Breast epithelium (tissue), 3 donors: ENCODE measurements around the gene BIK.

Source experiments
- POLR2A ChIP-seq: fragments of 450-650 bp; IDR thresholded peaks from one replicate; pipeline ENCODE4 v1.6.1; 2016; ENCODE audit warnings: antibody characterized with exemption, mild to moderate bottlenecking, moderate library complexity
- TF ChIP-seq, protein P1 (sequence below), 3 donors: fragments of 450-650 bp; IDR thresholded peaks; one replicate each; pipeline ENCODE4 v1.5.1; 2016 to 2017; ENCODE audit warnings: antibody characterized with exemption in 3 of 3, mild to moderate bottlenecking in 3 of 3, moderate library complexity in 3 of 3

DNA sequence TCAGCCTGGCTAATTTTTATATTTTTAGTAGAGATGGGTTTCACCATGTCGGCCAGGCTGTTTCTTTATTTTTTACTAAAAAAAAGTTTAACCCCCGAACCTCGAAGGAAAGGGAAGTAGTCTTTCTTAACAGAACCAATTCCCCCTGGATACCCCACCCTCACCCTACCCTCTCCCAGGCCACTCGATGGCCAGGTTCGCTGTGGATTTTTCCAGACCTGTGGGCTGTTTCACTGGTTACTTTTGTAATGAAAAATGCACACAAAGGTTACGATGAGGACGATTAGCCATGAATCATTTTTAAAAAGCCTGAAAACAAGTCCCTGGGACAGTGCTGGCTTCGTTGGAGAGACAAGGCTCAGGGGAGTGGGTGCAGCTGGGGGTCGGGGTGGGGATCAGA lies 43.3 kb downstream of the BIK start:
- no peak for TF ChIP-seq POLR2A
- TF ChIP-seq, protein P1, sequence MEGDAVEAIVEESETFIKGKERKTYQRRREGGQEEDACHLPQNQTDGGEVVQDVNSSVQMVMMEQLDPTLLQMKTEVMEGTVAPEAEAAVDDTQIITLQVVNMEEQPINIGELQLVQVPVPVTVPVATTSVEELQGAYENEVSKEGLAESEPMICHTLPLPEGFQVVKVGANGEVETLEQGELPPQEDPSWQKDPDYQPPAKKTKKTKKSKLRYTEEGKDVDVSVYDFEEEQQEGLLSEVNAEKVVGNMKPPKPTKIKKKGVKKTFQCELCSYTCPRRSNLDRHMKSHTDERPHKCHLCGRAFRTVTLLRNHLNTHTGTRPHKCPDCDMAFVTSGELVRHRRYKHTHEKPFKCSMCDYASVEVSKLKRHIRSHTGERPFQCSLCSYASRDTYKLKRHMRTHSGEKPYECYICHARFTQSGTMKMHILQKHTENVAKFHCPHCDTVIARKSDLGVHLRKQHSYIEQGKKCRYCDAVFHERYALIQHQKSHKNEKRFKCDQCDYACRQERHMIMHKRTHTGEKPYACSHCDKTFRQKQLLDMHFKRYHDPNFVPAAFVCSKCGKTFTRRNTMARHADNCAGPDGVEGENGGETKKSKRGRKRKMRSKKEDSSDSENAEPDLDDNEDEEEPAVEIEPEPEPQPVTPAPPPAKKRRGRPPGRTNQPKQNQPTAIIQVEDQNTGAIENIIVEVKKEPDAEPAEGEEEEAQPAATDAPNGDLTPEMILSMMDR (IDR thresholded peaks at IDR 0.05) = no peak
